HCT116 (cell line): ENCODE data around the gene PLXNC1. TPM values are rescaled to one million over a fixed set of nuclear protein-coding genes. Genes with fewer than 3 reads are reported as not detected.

Source experiments
- ATAC-seq: fragments of 200-7000 bp; cut with Tn5 transposase; 2 replicates; pipeline ENCODE4 v1.9.1; 2020; ENCODE audit warnings: mild to moderate bottlenecking, moderate library complexity
- BruUV-seq: library from RNA; stranded (reverse); fragments of 400-500 nt; replicated peaks from 2 replicates; lab custom pipeline; 2021; lab: Mats Ljungman, UMichigan
- CTCF ChIA-PET: fragments of 300-600 bp; sonication (Branson Sonifier 250); formaldehyde crosslinking; loops from one replicate; lab custom pipeline; 2021; ENCODE audit warnings: antibody characterized with exemption; lab: Charles Lee
- POLR2A ChIA-PET: fragments of 300-600, 350-600 bp; sonication (Branson Sonifier 250); formaldehyde crosslinking; loops from one replicate; lab custom pipeline; 2021; ENCODE audit warnings: antibody characterized with exemption; lab: Charles Lee
- RAD21 ChIA-PET, 2 experiments: fragments of 300-600 bp; sonication (Branson Sonifier 250); formaldehyde crosslinking; loops; one replicate each; lab custom pipeline; 2023; ENCODE audit warnings: low total read pairs in 2 of 2; ENCODE audit not compliant: uncharacterized antibody in 2 of 2, unreplicated experiment in 2 of 2, low non-redundant PET in 1 of 2; lab: Charles Lee
- DNase-seq: peaks from one replicate; pipeline ENCODE4 v3.0.0-alpha.2; 2010; ENCODE audit warnings: low read depth, low spot score
- H2AFZ ChIP-seq: fragments of 200-600 bp; shearing (Covaris generic), sonication (generic); 2 replicates; pipeline ENCODE4 v1.6.1; 2017; ENCODE audit warnings: low read depth, mixed run types, mixed read lengths, antibody characterized with exemption, low read length; ENCODE audit not compliant: poor library complexity, severe bottlenecking
- H3K27ac ChIP-seq: 2 replicates; pipeline ENCODE4 v1.5.1; 2012; ENCODE audit warnings: low read depth, low read length
- H3K27me3 ChIP-seq: fragments of 200-600 bp; sonication (generic); 2 replicates; pipeline ENCODE4 v1.6.1; 2016; ENCODE audit warnings: mixed run types, low read length, mixed read lengths; ENCODE audit not compliant: insufficient read depth
- H3K36me3 ChIP-seq, 2 experiments: fragments of 200-500 bp in 1 of 2; fragments of 200-600 bp in 1 of 2; sonication (Bioruptor generic) in 1 of 2; sonication (generic) in 1 of 2; 2 replicates each; pipeline versions ENCODE4 v1.5.1 to v1.6.1; 2014 to 2016; ENCODE audit warnings: low read length in 2 of 2, inconsistent platforms in 1 of 2, mixed read lengths in 1 of 2, mixed run types in 1 of 2; ENCODE audit not compliant: insufficient read depth in 2 of 2, control insufficient read depth in 1 of 2
- H3K4me1 ChIP-seq, 2 experiments: fragments of 200-600 bp in 1 of 2; sonication (generic) in 1 of 2; 2 replicates each; pipeline versions ENCODE4 v1.5.1 to v1.6.1; 2012 to 2017; ENCODE audit warnings: low read length in 2 of 2, inconsistent platforms in 1 of 2, mild to moderate bottlenecking in 1 of 2, mixed read lengths in 1 of 2, mixed run types in 1 of 2, moderate library complexity in 1 of 2; ENCODE audit not compliant: insufficient read depth in 2 of 2, control insufficient read depth in 1 of 2
- H3K4me2 ChIP-seq: fragments of 200-600 bp; sonication (generic); 2 replicates; pipeline ENCODE4 v1.6.1; 2017; ENCODE audit warnings: mixed run types, low read length, mixed read lengths
- H3K4me3 ChIP-seq, 2 experiments: fragments of 200-600 bp in 1 of 2; sonication (generic) in 1 of 2; replicated peaks in 1 of 2; 2 replicates each; pipeline ENCODE4 v1.5.1; 2011 to 2016; ENCODE audit warnings: low read length in 2 of 2, control low read depth in 1 of 2, low read depth in 1 of 2, mild to moderate bottlenecking in 1 of 2, mixed read lengths in 1 of 2, mixed run types in 1 of 2
- H3K79me2 ChIP-seq: fragments of 200-600 bp; sonication (generic); 2 replicates; pipeline ENCODE4 v1.6.1; 2017; ENCODE audit warnings: mild to moderate bottlenecking, mixed run types, low read length, moderate library complexity, mixed read lengths; ENCODE audit not compliant: insufficient read depth
- H3K9ac ChIP-seq: fragments of 200-600 bp; sonication (generic); 2 replicates; pipeline ENCODE4 v1.6.1; 2016; ENCODE audit warnings: low read length, mixed read lengths
- H3K9me2 ChIP-seq: fragments of 200-600 bp; sonication (generic), shearing (Covaris generic); 2 replicates; pipeline ENCODE4 v1.6.1; 2017; ENCODE audit warnings: mixed run types, mild to moderate bottlenecking, moderate library complexity; ENCODE audit not compliant: insufficient read depth
- H3K9me3 ChIP-seq, 2 experiments: fragments of 200-500 bp in 1 of 2; fragments of 200-600 bp in 1 of 2; sonication (Bioruptor generic) in 1 of 2; sonication (generic) in 1 of 2; 2 replicates each; pipeline ENCODE4 v1.6.1; 2014 to 2017; ENCODE audit warnings: low read length in 2 of 2, mixed read lengths in 2 of 2, inconsistent platforms in 1 of 2, low read depth in 1 of 2, mild to moderate bottlenecking in 1 of 2, mixed run types in 1 of 2, moderate library complexity in 1 of 2; ENCODE audit not compliant: control insufficient read depth in 1 of 2, insufficient read depth in 1 of 2
- H4K20me1 ChIP-seq: fragments of 200-600 bp; sonication (generic), shearing (Covaris generic); 2 replicates; pipeline ENCODE4 v1.6.1; 2017; ENCODE audit warnings: mixed run types, mild to moderate bottlenecking, moderate library complexity; ENCODE audit not compliant: insufficient read depth
- CEBPB ChIP-seq: IDR thresholded peaks from 2 replicates; pipeline ENCODE4 v1.6.1; 2012; ENCODE audit warnings: low read depth
- EGR1 ChIP-seq: IDR thresholded peaks from 2 replicates; pipeline ENCODE4 v1.6.1; 2012; ENCODE audit warnings: low read depth
- ELF1 ChIP-seq: IDR thresholded peaks from 2 replicates; pipeline ENCODE4 v1.6.1; 2012; ENCODE audit warnings: low read depth, borderline replicate concordance
- EZH2 ChIP-seq: fragments of 200-600 bp; sonication (generic); IDR thresholded peaks from 2 replicates; pipeline ENCODE4 v1.6.1; 2017; ENCODE audit warnings: antibody characterized with exemption, mixed run types
- EZH2phosphoT487 ChIP-seq: fragments of 200-600 bp; IDR thresholded peaks from 2 replicates; pipeline ENCODE4 v1.6.1; 2018; ENCODE audit warnings: antibody characterized with exemption, borderline replicate concordance
- JUND ChIP-seq: IDR thresholded peaks from 2 replicates; pipeline ENCODE4 v1.6.1; 2012
- POLR2A ChIP-seq: IDR thresholded peaks from 2 replicates; pipeline ENCODE4 v1.7.0; 2011; ENCODE audit warnings: borderline replicate concordance; ENCODE audit not compliant: insufficient read depth, insufficient read length; ENCODE audit errors: extremely low read depth
- POLR2AphosphoS5 ChIP-seq: IDR thresholded peaks from 2 replicates; pipeline ENCODE4 v1.6.1; 2011; ENCODE audit warnings: mild to moderate bottlenecking, low read depth, low read length, moderate library complexity
- RAD21 ChIP-seq: IDR thresholded peaks from 2 replicates; pipeline ENCODE4 v1.6.1; 2012; ENCODE audit warnings: low read depth, mild to moderate bottlenecking
- SIN3A ChIP-seq: IDR thresholded peaks from 2 replicates; pipeline ENCODE4 v1.6.1; 2012; ENCODE audit warnings: low read depth
- SP1 ChIP-seq: IDR thresholded peaks from 2 replicates; pipeline ENCODE4 v1.6.1; 2012; ENCODE audit warnings: low read depth
- SRF ChIP-seq: IDR thresholded peaks from 2 replicates; pipeline ENCODE4 v1.6.1; 2012; ENCODE audit warnings: low read depth
- TCF7L2 ChIP-seq: IDR thresholded peaks from 2 replicates; pipeline ENCODE4 v1.7.0; 2011; ENCODE audit warnings: borderline replicate concordance, inconsistent platforms; ENCODE audit not compliant: insufficient read depth, insufficient read length; ENCODE audit errors: extremely low read depth
- ZFX ChIP-seq: fragments of 450-650 bp; IDR thresholded peaks from 2 replicates; pipeline ENCODE4 v1.6.1; 2017
- intact Hi-C: fragments of 100-400 bp; cut with micrococcal nuclease; formaldehyde crosslinking; loops from 2 replicates; pipeline ENCODE4 v1.10.0; 2022
- total RNA-seq: library from RNA; stranded (reverse); gene quantifications from one replicate; pipeline ENCODE4 v1.2.1, GENCODE V29; 2021; ENCODE audit not compliant: unreplicated experiment
- TF ChIP-seq, protein P1 (sequence below), 3 experiments: fragments of 200-600 bp in 1 of 3; sonication (generic) in 1 of 3; IDR thresholded peaks in 2 of 3; conservative IDR thresholded peaks in 1 of 3; 2 replicates each; pipeline ENCODE4 v1.5.1; 2012 to 2017; ENCODE audit warnings: low read depth in 2 of 3, low read length in 2 of 3, antibody characterized with exemption in 1 of 3, borderline replicate concordance in 1 of 3, control low read depth in 1 of 3, mild to moderate bottlenecking in 1 of 3, mixed read lengths in 1 of 3, mixed run types in 1 of 3, moderate library complexity in 1 of 3; ENCODE audit not compliant: insufficient read depth in 1 of 3
- TF ChIP-seq, protein P2 (sequence below): IDR thresholded peaks from 2 replicates; pipeline ENCODE4 v1.6.1; 2011; ENCODE audit warnings: mild to moderate bottlenecking, low read length, moderate library complexity; ENCODE audit not compliant: insufficient replicate concordance; ENCODE audit errors: extremely low read depth
- TF ChIP-seq, protein P3 (sequence below): IDR thresholded peaks from 2 replicates; pipeline ENCODE4 v1.6.1; 2012
- TF ChIP-seq, protein P4 (sequence below): IDR thresholded peaks from 2 replicates; pipeline ENCODE4 v1.6.1; 2012

Gene PLXNC1
- total RNA-seq, 1 experiment from 2014 or later: 0.25 TPM

DNA sequence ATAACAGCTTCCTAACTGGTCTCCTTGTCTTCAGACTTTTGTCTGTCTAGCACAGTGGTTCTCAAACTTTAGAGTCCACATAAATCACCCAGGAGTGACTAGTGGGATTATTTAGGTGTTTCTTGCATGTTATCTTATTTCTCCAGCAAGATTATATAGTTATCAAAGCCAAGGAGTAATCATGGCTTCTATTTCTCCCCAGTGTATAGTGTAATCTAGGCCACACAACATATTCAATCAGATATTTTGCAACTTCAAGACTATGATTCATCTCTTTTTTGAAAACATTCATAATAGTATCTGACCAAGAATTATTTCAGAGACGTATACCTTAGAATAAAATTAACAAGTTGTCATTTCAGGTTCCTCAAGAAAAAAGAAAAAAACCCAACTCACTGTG lies 179.4 kb downstream of the PLXNC1 start:
- Histone ChIP-seq H3K79me2 (no peaks in the 10 kb centered on the region), H2AFZ (no peak overlapping the region), H4K20me1 (no peaks in the 10 kb centered on the region), H3K9ac (no peak overlapping the region), H3K27me3 (no peaks in the 10 kb centered on the region), H3K4me2 (no peak overlapping the region), H3K9me2 (no peaks in the 10 kb centered on the region), H3K36me3 (peaks cover 0 to 7% of the 10 kb centered on the region in 2 experiments; a peak in 1 of 4 replicates), H3K4me1 (no peaks in the 10 kb centered on the region), H3K27ac (no peak overlapping the region), H3K9me3 (no peaks in the 10 kb centered on the region), H3K4me3 (no peak overlapping the region)
- intact Hi-C loops: loop anchor here (5.0 kb wide), 1 partner anchor 204 kb away; no protein-coding TSS in a partner anchor
- ATAC-seq (no peak), DNase-seq (no peak)
- RAD21 ChIA-PET: no interaction called here
- BruUV-seq: no TSS peak
- TF ChIP-seq CEBPB (no peak), EGR1 (no peak), POLR2AphosphoS5 (no peak), ZFX (no peak), RAD21 (no peak), SIN3A (no peak), TCF7L2 (no peak), SRF (no peak), EZH2 (no peak), EZH2phosphoT487 (no peak), POLR2A (no peak), JUND (no peak), SP1 (no peak), ELF1 (no peak)
- TF ChIP-seq, protein P1, sequence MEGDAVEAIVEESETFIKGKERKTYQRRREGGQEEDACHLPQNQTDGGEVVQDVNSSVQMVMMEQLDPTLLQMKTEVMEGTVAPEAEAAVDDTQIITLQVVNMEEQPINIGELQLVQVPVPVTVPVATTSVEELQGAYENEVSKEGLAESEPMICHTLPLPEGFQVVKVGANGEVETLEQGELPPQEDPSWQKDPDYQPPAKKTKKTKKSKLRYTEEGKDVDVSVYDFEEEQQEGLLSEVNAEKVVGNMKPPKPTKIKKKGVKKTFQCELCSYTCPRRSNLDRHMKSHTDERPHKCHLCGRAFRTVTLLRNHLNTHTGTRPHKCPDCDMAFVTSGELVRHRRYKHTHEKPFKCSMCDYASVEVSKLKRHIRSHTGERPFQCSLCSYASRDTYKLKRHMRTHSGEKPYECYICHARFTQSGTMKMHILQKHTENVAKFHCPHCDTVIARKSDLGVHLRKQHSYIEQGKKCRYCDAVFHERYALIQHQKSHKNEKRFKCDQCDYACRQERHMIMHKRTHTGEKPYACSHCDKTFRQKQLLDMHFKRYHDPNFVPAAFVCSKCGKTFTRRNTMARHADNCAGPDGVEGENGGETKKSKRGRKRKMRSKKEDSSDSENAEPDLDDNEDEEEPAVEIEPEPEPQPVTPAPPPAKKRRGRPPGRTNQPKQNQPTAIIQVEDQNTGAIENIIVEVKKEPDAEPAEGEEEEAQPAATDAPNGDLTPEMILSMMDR (IDR thresholded peaks at IDR 0.05 in 2 of 3, conservative IDR thresholded peaks at IDR 0.05 in 1 of 3; ENCODE audit: borderline replicate concordance in 1 of 3, insufficient read depth in 1 of 3, low read depth in 2 of 3, low read length in 2 of 3): no peak
- TF ChIP-seq, protein P2, sequence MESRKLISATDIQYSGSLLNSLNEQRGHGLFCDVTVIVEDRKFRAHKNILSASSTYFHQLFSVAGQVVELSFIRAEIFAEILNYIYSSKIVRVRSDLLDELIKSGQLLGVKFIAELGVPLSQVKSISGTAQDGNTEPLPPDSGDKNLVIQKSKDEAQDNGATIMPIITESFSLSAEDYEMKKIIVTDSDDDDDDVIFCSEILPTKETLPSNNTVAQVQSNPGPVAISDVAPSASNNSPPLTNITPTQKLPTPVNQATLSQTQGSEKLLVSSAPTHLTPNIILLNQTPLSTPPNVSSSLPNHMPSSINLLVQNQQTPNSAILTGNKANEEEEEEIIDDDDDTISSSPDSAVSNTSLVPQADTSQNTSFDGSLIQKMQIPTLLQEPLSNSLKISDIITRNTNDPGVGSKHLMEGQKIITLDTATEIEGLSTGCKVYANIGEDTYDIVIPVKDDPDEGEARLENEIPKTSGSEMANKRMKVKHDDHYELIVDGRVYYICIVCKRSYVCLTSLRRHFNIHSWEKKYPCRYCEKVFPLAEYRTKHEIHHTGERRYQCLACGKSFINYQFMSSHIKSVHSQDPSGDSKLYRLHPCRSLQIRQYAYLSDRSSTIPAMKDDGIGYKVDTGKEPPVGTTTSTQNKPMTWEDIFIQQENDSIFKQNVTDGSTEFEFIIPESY: no peak
- TF ChIP-seq, protein P3, sequence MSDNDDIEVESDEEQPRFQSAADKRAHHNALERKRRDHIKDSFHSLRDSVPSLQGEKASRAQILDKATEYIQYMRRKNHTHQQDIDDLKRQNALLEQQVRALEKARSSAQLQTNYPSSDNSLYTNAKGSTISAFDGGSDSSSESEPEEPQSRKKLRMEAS: no peak
- TF ChIP-seq, protein P4, sequence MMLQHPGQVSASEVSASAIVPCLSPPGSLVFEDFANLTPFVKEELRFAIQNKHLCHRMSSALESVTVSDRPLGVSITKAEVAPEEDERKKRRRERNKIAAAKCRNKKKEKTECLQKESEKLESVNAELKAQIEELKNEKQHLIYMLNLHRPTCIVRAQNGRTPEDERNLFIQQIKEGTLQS: no peak
- CTCF ChIA-PET: no interaction called here
- POLR2A ChIA-PET: no interaction called here
